Measurements from ENCODE around the gene SEPTIN7.

DNA sequence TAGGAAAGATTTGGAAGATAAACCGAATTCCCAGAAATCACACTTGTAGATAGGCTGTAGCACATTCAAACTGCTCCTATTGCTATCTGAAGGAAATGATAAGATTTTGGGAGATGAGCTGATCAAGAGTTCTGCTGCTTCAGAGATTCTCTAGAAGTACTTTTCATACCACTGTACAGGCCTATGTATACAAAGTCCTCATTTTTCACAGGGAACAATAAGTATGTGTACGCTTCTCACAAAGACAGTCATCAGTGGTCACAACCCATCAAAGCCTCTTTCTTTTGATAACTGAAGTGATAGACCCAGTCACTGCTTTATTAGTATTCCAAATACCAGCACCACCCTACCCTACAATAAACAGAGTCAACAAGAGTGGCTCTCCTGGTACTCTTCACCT, 15.6 kb upstream of the SEPTIN7 start:
- TF ChIP-seq POLR2A (IDR thresholded peaks at IDR 0.05) = no peak
- TF ChIP-seq, protein P1, sequence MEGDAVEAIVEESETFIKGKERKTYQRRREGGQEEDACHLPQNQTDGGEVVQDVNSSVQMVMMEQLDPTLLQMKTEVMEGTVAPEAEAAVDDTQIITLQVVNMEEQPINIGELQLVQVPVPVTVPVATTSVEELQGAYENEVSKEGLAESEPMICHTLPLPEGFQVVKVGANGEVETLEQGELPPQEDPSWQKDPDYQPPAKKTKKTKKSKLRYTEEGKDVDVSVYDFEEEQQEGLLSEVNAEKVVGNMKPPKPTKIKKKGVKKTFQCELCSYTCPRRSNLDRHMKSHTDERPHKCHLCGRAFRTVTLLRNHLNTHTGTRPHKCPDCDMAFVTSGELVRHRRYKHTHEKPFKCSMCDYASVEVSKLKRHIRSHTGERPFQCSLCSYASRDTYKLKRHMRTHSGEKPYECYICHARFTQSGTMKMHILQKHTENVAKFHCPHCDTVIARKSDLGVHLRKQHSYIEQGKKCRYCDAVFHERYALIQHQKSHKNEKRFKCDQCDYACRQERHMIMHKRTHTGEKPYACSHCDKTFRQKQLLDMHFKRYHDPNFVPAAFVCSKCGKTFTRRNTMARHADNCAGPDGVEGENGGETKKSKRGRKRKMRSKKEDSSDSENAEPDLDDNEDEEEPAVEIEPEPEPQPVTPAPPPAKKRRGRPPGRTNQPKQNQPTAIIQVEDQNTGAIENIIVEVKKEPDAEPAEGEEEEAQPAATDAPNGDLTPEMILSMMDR (IDR thresholded peaks at IDR 0.05) = no peak

All from body of pancreas (tissue), 4 donors.